GM06990 (cell line): ENCODE results near the gene ADGRG3.

ENCODE experiments used
- DNase-seq: peaks from one replicate; pipeline ENCODE4 v3.0.0-alpha.2; 2011; ENCODE audit not compliant: insufficient read length; ENCODE audit errors: extremely low read depth
- H3K27me3 ChIP-seq: replicated peaks from 2 replicates; pipeline ENCODE4 v1.6.0; 2011; ENCODE audit warnings: low read length; ENCODE audit not compliant: control insufficient read depth, insufficient read depth
- H3K36me3 ChIP-seq: 2 replicates; pipeline ENCODE4 v1.5.1; 2011; ENCODE audit warnings: low read length; ENCODE audit not compliant: control insufficient read depth, insufficient read depth
- H3K4me3 ChIP-seq: replicated peaks from 2 replicates; pipeline ENCODE4 v1.5.1; 2011; ENCODE audit warnings: low read depth, mild to moderate bottlenecking, control low read depth, low read length
- CTCF ChIP-seq: IDR thresholded peaks from 2 replicates; pipeline ENCODE4 v1.5.1; 2011; ENCODE audit warnings: low read length, control low read depth, mild to moderate bottlenecking, inconsistent platforms; ENCODE audit not compliant: insufficient read depth, poor library complexity, severe bottlenecking

Gene ADGRG3

GRCh38 chr16:57679016-57679415 is 10.9 kb downstream of the ADGRG3 start:
- Histone ChIP-seq H3K4me3 (no peak overlapping the region), H3K27me3 (no peaks in the 10 kb centered on the region; the same call in none of the 2 replicates), H3K36me3 (no peaks in the 10 kb centered on the region)
- no peak for DNase-seq
- no peak for TF ChIP-seq CTCF

- no peak for TF ChIP-seq CTCF
- H3K27me3 ChIP-seq: no peaks in the 10 kb centered on the region; the same call in none of the 2 replicates
- DNase-seq: no peak
- H3K36me3 ChIP-seq: no peaks in the 10 kb centered on the region
- no peak overlapping the region for H3K4me3 ChIP-seq
Observed at GRCh38 chr16:57679767-57680482, 11.8 kb downstream of the ADGRG3 start.

- Histone ChIP-seq H3K27me3 (no peaks in the 10 kb centered on the region; the same call in none of the 2 replicates), H3K36me3 (no peaks in the 10 kb centered on the region), H3K4me3 (no peak overlapping the region)
- TF ChIP-seq CTCF: no peak
- no peak for DNase-seq
Observed at GRCh38 chr16:57680842-57681375, 12.8 kb downstream of the ADGRG3 start.

- H3K4me3 ChIP-seq: no peak overlapping the region
- no peak for DNase-seq
- no peak for TF ChIP-seq CTCF
- H3K36me3 ChIP-seq: no peaks in the 10 kb centered on the region
- no peaks in the 10 kb centered on the region; the same call in none of the 2 replicates for H3K27me3 ChIP-seq
Observed at GRCh38 chr16:57681950-57682728, 14.0 kb downstream of the ADGRG3 start.

GRCh38 chr16:57682809-57683635 is 14.9 kb downstream of the ADGRG3 start:
- Histone ChIP-seq H3K36me3 (no peaks in the 10 kb centered on the region), H3K4me3 (no peak overlapping the region), H3K27me3 (no peaks in the 10 kb centered on the region; the same call in none of the 2 replicates)
- no peak for DNase-seq
- no peak for TF ChIP-seq CTCF
